HepG2 (cell line): ENCODE results near the gene LMAN2.

Experiments
- ATF7 ChIP-seq, 2 experiments: fragments of 450-650 bp in 1 of 2; sonication (generic) in 1 of 2; formaldehyde crosslinking in 1 of 2; IDR thresholded peaks; 2 replicates each; pipeline versions ENCODE4 v1.4.0 to v1.6.1; 2016 to 2020; ENCODE audit warnings: antibody characterized with exemption in 1 of 2, mild to moderate bottlenecking in 1 of 2, missing genetic modification reagents in 1 of 2
- BCL6 ChIP-seq: IDR thresholded peaks from 2 replicates; pipeline ENCODE4 v1.6.1; 2016; ENCODE audit warnings: missing genetic modification reagents, missing compliant biosample characterization
- BCLAF1 ChIP-seq: fragments of 450-650 bp; IDR thresholded peaks from 2 replicates; pipeline ENCODE4 v1.6.1; 2017; ENCODE audit warnings: mild to moderate bottlenecking
- HMGXB3 ChIP-seq: sonication (generic); formaldehyde crosslinking; IDR thresholded peaks from 2 replicates; pipeline ENCODE4 v1.4.0; 2020; ENCODE audit warnings: missing genetic modification reagents, borderline replicate concordance
- JUND ChIP-seq: sonication (generic); formaldehyde crosslinking; IDR thresholded peaks from 2 replicates; pipeline ENCODE4 v1.8.0; 2022; ENCODE audit warnings: mild to moderate bottlenecking, missing genetic modification reagents
- NR2C2 ChIP-seq: sonication (generic); formaldehyde crosslinking; IDR thresholded peaks from 2 replicates; pipeline ENCODE4 v1.4.0; 2020; ENCODE audit warnings: missing genetic modification reagents, mild to moderate bottlenecking, moderate library complexity, borderline replicate concordance
- NR3C1 ChIP-seq: sonication (generic); formaldehyde crosslinking; IDR thresholded peaks from 2 replicates; pipeline ENCODE4 v1.4.0; 2020; ENCODE audit warnings: missing genetic modification reagents
- TOE1 ChIP-seq: sonication (generic); formaldehyde crosslinking; IDR thresholded peaks from 2 replicates; pipeline ENCODE4 v1.4.0; 2020; ENCODE audit warnings: mild to moderate bottlenecking, missing genetic modification reagents
- ZBTB38 ChIP-seq: sonication (generic); formaldehyde crosslinking; IDR thresholded peaks from 2 replicates; pipeline ENCODE4 v1.5.1; 2020; ENCODE audit warnings: mild to moderate bottlenecking, missing genetic modification reagents
- ZBTB4 ChIP-seq: sonication (generic); formaldehyde crosslinking; IDR thresholded peaks from 2 replicates; pipeline ENCODE4 v1.4.0; 2020; ENCODE audit warnings: missing genetic modification reagents, mild to moderate bottlenecking, borderline replicate concordance

GRCh38 chr5:177358370-177358819, 6.9 kb upstream of the LMAN2 start:
- no peak for TF ChIP-seq HMGXB3 (CRISPR knock-in tag)
- no peak for TF ChIP-seq JUND (CRISPR knock-in tag)
- TF ChIP-seq ZBTB38 (CRISPR knock-in tag), result no peak
- no peak for TF ChIP-seq NR2C2 (CRISPR knock-in tag)
- TF ChIP-seq NR3C1 (CRISPR knock-in tag), result no peak
- TF ChIP-seq TOE1 (CRISPR knock-in tag), result no peak
- TF ChIP-seq BCLAF1, result no peak
- no peak for TF ChIP-seq ATF7 (IDR thresholded peaks at IDR 0.05)
- TF ChIP-seq ATF7 (CRISPR knock-in tag; IDR thresholded peaks at IDR 0.05), result no peak
- no peak for TF ChIP-seq BCL6 (CRISPR knock-in tag)
- no peak for TF ChIP-seq ZBTB4 (CRISPR knock-in tag)
